Activated naive CD8-positive, alpha-beta T cell treated with anti-CD3 and anti-CD28 coated beads, Interleukin-2, amount 50 U/mL, for 16 hours (primary cell): ENCODE measurements around the gene MYO9B.

ENCODE experiments used
- DNase-seq: peaks from one replicate; pipeline ENCODE4 v3.0.0-alpha.2; 2020; ENCODE audit warnings: low read depth, low spot score

MYO9B gene

GRCh38 chr19:17240826-17241399, 165.3 kb downstream of the MYO9B start:
- DNase-seq: no peak

- no peak for DNase-seq
Observed at GRCh38 chr19:17242431-17243208, 167.0 kb downstream of the MYO9B start.

- no peak for DNase-seq
Observed at GRCh38 chr19:17243211-17243829, 167.7 kb downstream of the MYO9B start.

GRCh38 chr19:17243830-17244617, 168.4 kb downstream of the MYO9B start:
- DNase-seq: no peak

- DNase-seq: no peak
Observed at GRCh38 chr19:17244618-17245534, 169.3 kb downstream of the MYO9B start.

- DNase-seq: no peak
Observed at GRCh38 chr19:17245535-17245984, 170.0 kb downstream of the MYO9B start, which contains the start of gene NR2F6. NR2F6 (minus strand) TSS chr19:17245919; CDS start chr19:17245220, 699 bp downstream.

GRCh38 chr19:17246681-17247425, 171.3 kb downstream of the MYO9B start:
- no peak for DNase-seq

GRCh38 chr19:17248011-17248776, 172.6 kb downstream of the MYO9B start:
- no peak for DNase-seq

GRCh38 chr19:17249887-17250548, 174.4 kb downstream of the MYO9B start:
- DNase-seq: no peak

GRCh38 chr19:17254636-17255035, 179.1 kb downstream of the MYO9B start:
- no peak for DNase-seq

- DNase-seq: no peak
Observed at GRCh38 chr19:17255150-17255621, 179.6 kb downstream of the MYO9B start.

GRCh38 chr19:17256130-17256529, 180.6 kb downstream of the MYO9B start:
- DNase-seq: no peak

- DNase-seq: no peak
Observed at GRCh38 chr19:17259118-17259780, 183.7 kb downstream of the MYO9B start.

GRCh38 chr19:17259934-17260333, 184.4 kb downstream of the MYO9B start:
- DNase-seq: no peak

GRCh38 chr19:17260842-17261325, 185.3 kb downstream of the MYO9B start:
- DNase-seq: peak; percentile 83

- no peak for DNase-seq
Observed at GRCh38 chr19:17262557-17262956, 187.0 kb downstream of the MYO9B start.
